Fibroblast of pulmonary artery (primary cell): ENCODE measurements around the gene UBE3D.

Experiments used
- DNase-seq: peaks from one replicate; pipeline ENCODE4 v3.0.0-alpha.2; 2010; ENCODE audit warnings: low read depth
- H3K4me3 ChIP-seq: replicated peaks from 2 replicates; pipeline ENCODE4 v1.5.1; 2011; ENCODE audit warnings: low read depth, mild to moderate bottlenecking, control low read depth, low read length, moderate library complexity
- CTCF ChIP-seq: IDR thresholded peaks from 2 replicates; pipeline ENCODE4 v1.5.1; 2011; ENCODE audit warnings: mild to moderate bottlenecking, control low read depth, low read length, inconsistent platforms; ENCODE audit errors: missing control alignments

The UBE3D gene

GRCh38 chr6:83006270-83006905, 59.3 kb downstream of the UBE3D start:
- DNase-seq: no peak
- H3K4me3 ChIP-seq: no peak overlapping the region
- no peak for TF ChIP-seq CTCF

GRCh38 chr6:82996156-82996555, 69.5 kb downstream of the UBE3D start:
- no peak overlapping the region for H3K4me3 ChIP-seq
- no peak for TF ChIP-seq CTCF
- no peak for DNase-seq

- no peak for DNase-seq
- H3K4me3 ChIP-seq: no peak overlapping the region
- no peak for TF ChIP-seq CTCF
Observed at GRCh38 chr6:82995066-82995465, 70.6 kb downstream of the UBE3D start.

GRCh38 chr6:82989736-82990290, 75.8 kb downstream of the UBE3D start:
- peak; percentile 13 for DNase-seq
- no peak overlapping the region for H3K4me3 ChIP-seq
- TF ChIP-seq CTCF: no peak

GRCh38 chr6:82988930-82989351, 76.7 kb downstream of the UBE3D start:
- TF ChIP-seq CTCF: no peak
- H3K4me3 ChIP-seq: no peak overlapping the region
- DNase-seq: peak; percentile 35

- H3K4me3 ChIP-seq: no peak overlapping the region
- no peak for TF ChIP-seq CTCF
- no peak for DNase-seq
Observed at GRCh38 chr6:82987951-82988350, 77.7 kb downstream of the UBE3D start.

GRCh38 chr6:82987416-82987815, 78.2 kb downstream of the UBE3D start:
- DNase-seq: no peak
- TF ChIP-seq CTCF: no peak
- H3K4me3 ChIP-seq: no peak overlapping the region
